ENCODE data around the gene KCNK10.

KCNK10 gene

GRCh38 chr14:88321692-88322503 lies 1.2 kb downstream of the KCNK10 start:
- no peak for DNase-seq

DNA sequence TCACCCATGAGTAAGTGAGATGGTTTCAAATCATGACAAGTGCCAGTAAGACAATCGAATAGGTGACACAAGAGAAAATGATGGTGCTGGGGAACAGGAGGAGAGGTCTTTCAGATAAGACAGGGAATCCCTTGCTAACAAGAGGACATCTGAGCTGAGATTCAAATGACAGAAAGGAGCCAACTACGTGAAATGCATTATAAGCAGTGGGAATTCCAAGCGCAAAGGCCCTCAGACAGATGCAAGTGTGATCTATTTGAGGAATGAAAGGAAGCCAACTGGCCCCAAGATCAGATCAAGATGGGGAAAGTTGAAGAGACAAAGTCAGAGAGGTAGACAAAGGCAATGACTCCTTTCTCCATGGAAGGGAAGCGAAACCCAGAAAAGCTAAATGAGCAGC lies 4.7 kb downstream of the KCNK10 start:
- no peak for DNase-seq

GRCh38 chr14:88316521-88316920 lies 6.5 kb downstream of the KCNK10 start:
- no peak for DNase-seq

DNA sequence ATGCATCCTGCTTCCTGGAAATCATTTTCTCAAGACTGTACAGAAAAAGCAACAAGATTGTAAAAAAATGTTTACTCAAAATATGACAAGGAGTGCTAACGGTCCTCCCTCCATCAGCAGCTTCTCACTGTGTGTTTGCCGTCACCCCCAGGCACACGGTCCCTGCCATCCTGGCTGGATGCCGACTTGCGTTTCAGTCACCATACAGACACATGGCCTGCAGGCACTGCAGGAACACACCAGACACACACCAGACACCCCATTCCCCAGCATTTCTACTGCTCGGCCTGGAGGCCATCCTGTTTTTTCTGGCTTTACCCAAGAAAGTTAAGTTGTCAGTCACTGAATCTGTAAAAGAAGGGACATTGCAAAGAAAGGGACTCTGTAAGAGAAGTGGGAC lies 10.8 kb downstream of the KCNK10 start:
- no peak for DNase-seq

GRCh38 chr14:88311780-88312179 lies 11.3 kb downstream of the KCNK10 start:
- DNase-seq: no peak

DNA sequence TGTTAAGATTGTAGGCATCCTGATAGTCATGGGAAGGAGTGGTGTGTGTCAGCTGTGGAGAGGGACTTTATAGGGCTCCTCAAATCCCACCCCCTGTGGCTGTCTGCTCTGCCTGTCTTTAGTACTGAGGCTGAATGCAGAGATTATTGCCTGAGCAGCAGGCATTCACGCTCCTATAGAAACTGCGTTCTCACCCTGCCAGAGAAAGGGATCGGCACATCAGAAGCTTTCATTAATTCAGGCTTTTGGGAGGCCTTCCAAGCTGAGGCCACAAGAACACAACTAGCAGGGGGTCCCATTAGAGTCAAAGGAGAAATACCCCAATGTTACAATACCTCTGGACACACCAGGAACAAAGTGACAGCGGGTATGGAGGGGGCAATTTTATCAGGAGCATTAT lies 12.6 kb downstream of the KCNK10 start:
- DNase-seq: no peak

DNA sequence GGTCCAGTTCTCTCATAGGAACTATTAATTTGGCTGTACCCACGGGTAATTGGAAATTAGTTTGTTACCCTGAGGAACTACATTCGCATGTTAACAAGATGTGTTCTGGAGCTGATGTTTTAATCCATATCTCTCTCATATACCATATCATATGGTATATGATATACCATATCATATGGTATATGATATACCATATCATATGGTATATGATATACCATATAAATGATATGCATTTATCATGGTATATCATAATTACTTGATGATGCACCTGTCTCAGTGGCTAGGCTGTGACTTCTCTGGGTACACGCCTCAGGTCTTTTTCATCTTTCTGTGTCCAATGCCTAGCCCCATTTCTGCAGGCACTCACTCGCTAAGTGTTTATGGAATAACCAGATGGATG lies 13.0 kb downstream of the KCNK10 start:
- no peak for DNase-seq

- DNase-seq: no peak
Observed at GRCh38 chr14:88305528-88306322, 17.3 kb downstream of the KCNK10 start.

DNA sequence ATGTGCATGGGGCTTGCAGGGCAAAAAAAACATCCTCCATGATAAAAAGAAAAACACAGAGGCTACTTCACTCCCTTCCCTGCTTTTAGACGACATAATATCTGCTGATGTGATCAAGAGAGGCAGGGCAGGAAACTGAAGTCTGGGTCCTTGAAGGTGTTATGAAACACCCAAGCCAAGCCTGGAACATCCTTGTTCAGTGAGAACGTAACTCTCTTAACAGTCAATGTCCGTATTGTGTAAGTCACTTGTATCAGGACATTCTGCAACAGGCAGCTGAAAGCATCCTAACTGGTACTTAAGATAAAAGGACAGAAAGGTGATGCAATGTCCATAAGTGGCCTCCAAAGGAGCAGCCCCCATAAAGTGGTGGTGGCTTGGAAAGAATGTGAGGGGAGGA lies 20.0 kb downstream of the KCNK10 start:
- DNase-seq: no peak

GRCh38 chr14:88301381-88301780 lies 21.7 kb downstream of the KCNK10 start:
- no peak for DNase-seq

DNA sequence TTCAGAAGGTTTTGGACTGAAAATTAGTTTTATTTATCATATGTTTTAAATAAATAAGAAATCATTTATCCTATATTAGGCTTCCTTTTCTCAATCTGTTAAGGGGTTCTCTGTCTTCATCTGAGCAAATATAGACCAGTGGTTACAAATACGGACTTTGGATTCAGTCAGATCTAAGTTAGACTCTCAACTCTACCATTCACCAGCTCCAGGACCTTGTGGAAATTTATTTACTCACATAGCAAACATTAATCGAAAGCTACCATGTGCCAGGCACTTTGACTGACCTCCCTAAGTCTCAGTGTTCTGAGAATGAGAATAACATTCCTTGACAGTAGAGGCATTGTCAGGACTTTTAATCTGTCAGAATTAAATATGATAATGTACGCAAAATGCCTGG lies 22.3 kb downstream of the KCNK10 start:
- no peak for DNase-seq

GRCh38 chr14:88299865-88300530 lies 23.1 kb downstream of the KCNK10 start:
- no peak for DNase-seq

- no peak for DNase-seq
Observed at GRCh38 chr14:88297306-88297705, 25.8 kb downstream of the KCNK10 start.

DNA sequence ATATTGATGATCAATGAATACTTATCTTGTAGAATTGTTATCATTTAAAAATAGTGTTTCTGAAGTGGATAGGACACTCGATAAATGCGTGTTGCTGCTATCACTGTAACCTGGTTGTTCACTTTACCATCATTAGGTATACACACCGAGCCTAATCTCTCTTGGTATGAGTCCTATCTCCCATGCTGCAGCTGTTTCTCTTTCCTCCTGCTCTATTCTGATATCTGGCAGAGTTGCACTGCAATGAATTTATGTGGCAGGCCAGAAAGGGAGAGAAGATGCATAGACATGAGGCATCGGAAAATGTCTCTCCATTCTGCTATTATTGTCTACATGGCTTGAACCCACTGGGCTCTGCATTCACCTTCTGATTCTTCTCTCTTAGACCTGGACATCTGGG lies 26.7 kb downstream of the KCNK10 start:
- DNase-seq: no peak

- no peak for DNase-seq
Observed at GRCh38 chr14:88289996-88290395, 33.1 kb downstream of the KCNK10 start.

GRCh38 chr14:88289234-88289633 lies 33.8 kb downstream of the KCNK10 start:
- DNase-seq: no peak

- no peak for DNase-seq
Observed at GRCh38 chr14:88286309-88286708, 36.8 kb downstream of the KCNK10 start.

DNA sequence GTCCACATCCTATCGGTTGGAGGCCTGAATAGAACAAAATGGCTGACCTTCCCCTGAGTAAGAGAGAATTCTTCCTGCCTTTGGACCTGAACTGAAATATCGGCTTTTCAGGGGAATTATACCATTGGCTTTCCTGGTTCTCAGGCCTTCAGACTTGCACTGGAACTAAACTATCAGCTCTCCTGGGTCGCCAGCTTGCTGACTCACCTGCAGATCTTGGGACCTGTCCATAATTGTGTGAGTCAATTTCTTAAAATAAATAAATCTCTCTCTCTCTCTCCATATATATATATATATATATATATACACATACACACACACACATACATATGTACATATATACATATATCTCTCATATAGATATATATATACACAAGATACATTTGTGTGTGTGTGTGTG lies 41.6 kb downstream of the KCNK10 start:
- DNase-seq: no peak

- DNase-seq: no peak
Observed at GRCh38 chr14:88276923-88277596, 46.0 kb downstream of the KCNK10 start.

DNA sequence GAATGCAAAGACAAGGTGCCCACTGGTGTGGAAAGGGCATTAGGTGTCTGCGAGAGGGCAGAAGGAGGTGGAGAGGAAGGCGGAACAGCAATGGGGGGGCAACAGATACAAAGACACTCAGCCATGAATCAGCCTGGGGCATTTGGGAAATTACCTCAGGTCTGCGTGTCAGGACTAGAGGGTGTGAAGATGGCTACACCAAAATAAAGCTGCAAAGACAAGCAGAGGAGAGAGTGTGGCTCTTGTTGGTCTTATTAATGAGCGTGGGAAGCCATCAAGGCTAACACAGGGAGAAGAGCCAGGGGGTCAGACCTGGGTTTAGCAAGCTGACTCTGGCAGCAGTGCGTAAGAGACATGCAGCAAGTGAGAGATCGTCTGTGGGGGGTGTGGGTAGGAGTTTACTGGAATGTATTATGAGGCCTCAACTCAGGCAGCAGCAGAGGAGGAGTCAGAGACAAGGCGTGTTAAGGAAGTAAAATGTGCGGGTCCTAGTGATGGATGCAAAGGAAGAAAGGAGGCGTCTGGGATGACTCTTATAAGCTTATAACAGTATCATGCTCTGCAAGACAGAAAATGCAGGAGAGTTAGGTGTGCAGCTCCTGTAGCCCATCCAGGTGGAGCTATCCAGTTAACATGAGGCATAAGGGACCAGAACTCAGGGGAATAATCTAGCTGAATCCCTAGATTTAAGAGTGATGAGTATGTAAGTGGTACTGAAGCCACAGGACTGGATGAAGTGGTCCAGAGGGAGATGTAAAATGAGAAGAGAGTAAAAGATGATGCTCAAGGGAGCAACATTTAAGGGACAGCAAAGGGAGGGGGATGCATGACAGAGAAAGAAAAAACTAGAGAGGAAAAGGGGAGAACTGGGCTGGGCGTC lies 50.4 kb downstream of the KCNK10 start:
- no peak for DNase-seq

DNA sequence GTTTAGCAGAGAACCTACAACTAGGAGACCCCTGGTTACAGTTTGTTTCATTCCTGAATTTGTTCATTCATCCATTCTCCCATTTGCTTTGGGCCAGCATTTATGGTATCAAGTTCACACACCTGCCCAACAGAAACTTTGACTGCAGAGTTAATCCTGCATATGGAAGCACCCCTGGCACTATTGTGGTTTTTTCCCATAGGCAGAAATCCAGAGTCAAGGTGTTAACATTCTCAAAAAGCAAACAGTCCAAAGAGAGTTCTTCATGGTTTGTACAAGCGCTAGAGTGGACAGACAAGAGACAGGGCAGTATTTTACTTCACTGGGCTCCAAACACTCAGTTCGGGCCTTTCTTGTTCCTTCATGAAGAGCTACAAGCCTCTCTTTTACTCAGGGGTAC lies 51.9 kb downstream of the KCNK10 start:
- DNase-seq: no peak

DNA sequence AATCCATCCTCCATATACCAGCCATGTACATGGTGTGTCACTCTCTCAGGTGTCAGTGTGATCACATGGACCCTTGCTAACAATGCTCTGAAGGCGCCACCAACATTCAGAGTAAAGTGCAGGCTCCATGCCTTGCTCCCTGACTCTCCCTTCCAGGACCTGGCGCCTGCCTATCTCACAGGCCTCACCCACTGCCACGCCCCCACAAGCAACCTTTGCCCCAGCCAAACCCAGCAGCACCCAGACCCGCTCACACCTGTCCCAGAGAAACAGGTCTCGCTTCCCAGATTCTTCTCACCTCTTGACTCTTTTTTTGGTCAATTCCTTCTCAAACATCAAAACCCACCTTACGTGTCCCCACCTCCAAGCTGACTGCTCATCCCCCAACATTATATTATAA lies 52.3 kb downstream of the KCNK10 start:
- DNase-seq: no peak

Measured in activated CD4-positive, alpha-beta T cell treated with anti-CD3 and anti-CD28 coated beads for 48 hours (primary cell).